AG10803 (cell line): ENCODE measurements around the gene EVL.
"Not testable (repeated sequence)": the region's sequence is repeated elsewhere in the genome, so short reads cannot be mapped to it uniquely, and the experiment has no call there.

Experiments used
- DNase-seq: peaks from one replicate; pipeline ENCODE4 v3.0.0; 2010; ENCODE audit warnings: low read depth
- H3K4me3 ChIP-seq: 2 replicates; pipeline ENCODE4 v1.5.1; 2011; ENCODE audit warnings: mild to moderate bottlenecking, low read length, control low read depth
- CTCF ChIP-seq: conservative IDR thresholded peaks from 2 replicates; pipeline ENCODE4 v1.5.1; 2011; ENCODE audit warnings: mild to moderate bottlenecking, low read length, control low read depth, inconsistent platforms

Gene EVL

DNA sequence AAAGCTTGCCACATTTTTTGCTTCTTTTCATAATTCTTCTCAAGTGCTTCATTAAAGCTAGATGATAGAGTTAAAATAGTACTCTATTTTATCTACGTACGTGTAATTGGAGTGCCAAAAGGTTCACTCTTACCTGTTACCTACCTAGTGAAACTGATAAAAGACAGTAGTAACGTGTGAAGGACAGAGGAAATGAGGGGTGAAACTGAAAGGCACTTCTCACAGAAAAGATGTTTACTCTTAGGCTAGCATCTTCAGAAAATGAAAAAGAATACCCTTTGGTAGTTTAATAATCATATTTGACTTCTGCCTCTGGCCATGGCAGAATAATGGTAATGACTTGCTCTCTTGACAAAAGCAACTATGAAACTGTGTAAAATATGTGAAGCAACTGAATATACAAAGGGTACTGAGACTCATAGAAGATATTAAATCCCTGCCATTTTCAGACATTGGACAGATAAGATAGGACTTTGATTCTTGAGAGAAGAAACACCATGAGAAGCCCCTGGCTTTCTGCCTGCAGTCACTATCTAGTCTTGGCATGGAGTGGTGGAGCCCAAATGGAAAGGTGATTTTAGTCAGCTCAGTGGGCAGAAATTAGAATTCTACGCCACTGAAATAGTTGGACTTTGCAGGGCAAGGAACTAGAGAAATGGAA, 6.3 kb upstream of the EVL start:
- no peak overlapping the region for H3K4me3 ChIP-seq
- TF ChIP-seq CTCF: no peak
- DNase-seq: no peak

DNA sequence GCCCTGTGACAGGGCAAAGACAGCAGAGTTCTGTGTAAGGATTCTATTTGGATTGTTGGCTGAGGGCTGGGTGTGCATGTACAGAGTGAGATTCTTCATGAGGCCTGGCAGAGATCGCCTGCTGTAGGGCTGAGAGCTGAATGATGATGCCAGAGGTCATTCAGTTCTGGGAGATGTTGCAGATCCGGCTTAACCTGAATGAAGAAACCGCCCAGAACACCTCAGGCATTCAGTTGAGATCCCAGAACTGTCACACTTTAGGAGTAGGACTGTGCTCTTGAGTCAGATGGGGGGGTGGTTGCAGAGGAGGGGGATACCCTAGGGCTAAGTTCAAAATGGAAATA, 5.8 kb upstream of the EVL start:
- no peak for TF ChIP-seq CTCF
- DNase-seq: no peak
- no peak overlapping the region for H3K4me3 ChIP-seq

- H3K4me3 ChIP-seq: no peak overlapping the region
- no peak for DNase-seq
- no peak for TF ChIP-seq CTCF
Observed at GRCh38 chr14:100060760-100061159, 4.5 kb upstream of the EVL start.

DNA sequence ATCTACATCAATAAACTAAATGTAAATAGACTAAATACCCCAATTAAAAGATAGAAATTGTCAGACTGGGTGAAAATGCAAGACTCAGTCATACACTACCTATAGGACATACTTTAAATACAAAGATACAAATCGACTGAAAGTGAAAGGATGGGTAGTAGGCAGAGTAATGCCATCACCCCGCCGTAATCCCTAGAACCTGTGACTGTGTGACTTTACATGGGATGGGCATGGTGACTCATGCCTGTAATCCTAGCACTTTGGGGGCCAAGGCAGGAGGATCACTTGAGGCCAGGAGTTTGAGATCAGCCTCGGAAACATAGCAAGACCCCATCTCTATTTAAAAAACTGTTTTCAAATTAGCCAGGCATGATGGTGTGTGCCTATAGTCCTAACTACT, 2.6 kb upstream of the EVL start:
- no peak for TF ChIP-seq CTCF
- H3K4me3 ChIP-seq: no peak overlapping the region
- DNase-seq: no peak

- DNase-seq: no peak
- no peak overlapping the region for H3K4me3 ChIP-seq
- TF ChIP-seq CTCF: no peak
Observed at GRCh38 chr14:100063314-100063941, 1.8 kb upstream of the EVL start.

DNA sequence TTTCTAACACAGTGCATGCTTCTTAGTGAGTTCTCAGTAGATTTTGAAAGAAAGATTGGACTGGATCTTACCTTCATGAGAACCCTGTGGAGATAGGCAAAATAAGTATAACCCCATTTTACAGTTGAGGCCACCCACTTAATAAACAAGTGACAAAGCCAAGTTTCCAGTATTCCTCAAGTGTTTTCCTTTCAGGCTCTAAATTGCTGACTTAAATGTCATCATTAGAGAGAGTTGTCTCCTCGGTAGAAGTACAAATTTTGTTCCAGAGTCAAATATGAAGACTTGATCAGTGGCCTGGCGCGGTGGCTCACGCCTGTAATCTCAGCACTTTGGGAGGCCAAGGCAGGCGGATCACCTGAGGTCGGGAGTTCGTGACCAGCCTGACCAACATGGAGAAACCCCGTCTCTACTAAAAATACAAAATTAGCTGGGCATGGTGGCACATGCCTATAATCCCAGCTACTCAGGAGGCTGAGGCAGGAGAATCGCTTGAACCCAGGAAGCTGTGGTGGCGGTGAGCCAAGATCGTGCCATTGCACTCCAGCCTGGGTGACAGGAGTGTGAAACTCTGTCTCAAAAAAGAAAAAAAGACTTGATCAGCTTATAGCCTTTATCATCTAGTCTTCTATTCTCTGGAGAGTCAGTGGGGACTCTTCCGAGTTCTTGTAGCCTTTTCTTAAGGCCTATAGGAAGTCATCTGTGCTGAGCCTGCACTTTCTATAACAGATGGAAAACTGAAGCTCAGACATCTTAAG, 708 bp upstream of the EVL start:
- not testable (repeated sequence) for DNase-seq, H3K4me3 ChIP-seq

- TF ChIP-seq CTCF: no peak
- H3K4me3 ChIP-seq: no peak overlapping the region
- no peak for DNase-seq
Observed at GRCh38 chr14:100065942-100066574, 836 bp downstream of the EVL start.
